Panc1 (cell line): Measurements from ENCODE around the gene RNASE9. TPM values are rescaled to one million over a fixed set of nuclear protein-coding genes. Genes with fewer than 3 reads are reported as not detected.

ENCODE experiments used
- ATAC-seq: fragments of 200-7000 bp; cut with Tn5 transposase; 2 replicates; pipeline ENCODE4 v1.9.1; 2020; ENCODE audit warnings: mild to moderate bottlenecking, moderate library complexity
- BruUV-seq: library from RNA; stranded (reverse); fragments of 400-500 nt; replicated peaks from 2 replicates; lab custom pipeline; 2021; lab: Mats Ljungman, UMichigan
- CTCF ChIA-PET: fragments of 300-600 bp; sonication (Branson Sonifier 250); formaldehyde crosslinking; loops from one replicate; lab custom pipeline; 2022; ENCODE audit warnings: antibody characterized with exemption; lab: Charles Lee
- POLR2A ChIA-PET: fragments of 300-600 bp; sonication (Branson Sonifier 250); formaldehyde crosslinking; loops from one replicate; lab custom pipeline; 2022; ENCODE audit warnings: antibody characterized with exemption; lab: Charles Lee
- DNase-seq: peaks from one replicate; pipeline ENCODE4 v3.0.0-alpha.2; 2010; ENCODE audit warnings: low read depth, low spot score
- H3K27ac ChIP-seq: 2 replicates; pipeline ENCODE4 v1.5.1; 2011; ENCODE audit warnings: mild to moderate bottlenecking, low read length, inconsistent platforms
- H3K27me3 ChIP-seq: fragments of 200-500 bp; sonication (Bioruptor generic); 2 replicates; pipeline ENCODE4 v1.6.0; 2014; ENCODE audit warnings: low read length, inconsistent platforms; ENCODE audit not compliant: control insufficient read depth, insufficient read depth
- H3K36me3 ChIP-seq: fragments of 200-500 bp; sonication (Bioruptor generic); 2 replicates; pipeline ENCODE4 v1.5.1; 2014; ENCODE audit warnings: inconsistent platforms, mild to moderate bottlenecking, low read length, moderate library complexity; ENCODE audit not compliant: control insufficient read depth, insufficient read depth
- H3K4me1 ChIP-seq: 2 replicates; pipeline ENCODE4 v1.5.1; 2011; ENCODE audit warnings: inconsistent platforms, mild to moderate bottlenecking, low read length, moderate library complexity; ENCODE audit not compliant: control insufficient read depth, insufficient read depth
- H3K4me3 ChIP-seq, 2 experiments: 2 replicates each; pipeline ENCODE4 v1.5.1; 2011 to 2012; ENCODE audit warnings: low read depth in 2 of 2, low read length in 2 of 2, mild to moderate bottlenecking in 2 of 2, inconsistent platforms in 1 of 2, moderate library complexity in 1 of 2
- H3K9me3 ChIP-seq: fragments of 200-500 bp; sonication (Bioruptor generic); 2 replicates; pipeline ENCODE4 v1.5.1; 2014; ENCODE audit warnings: low read depth, mild to moderate bottlenecking, inconsistent platforms, low read length, moderate library complexity; ENCODE audit not compliant: control insufficient read depth, insufficient read depth
- CTCF ChIP-seq: fragments of 450-650 bp; IDR thresholded peaks from 2 replicates; pipeline ENCODE4 v1.5.1; 2017; ENCODE audit warnings: mild to moderate bottlenecking
- POLR2AphosphoS5 ChIP-seq: IDR thresholded peaks from 2 replicates; pipeline ENCODE4 v1.6.1; 2012; ENCODE audit warnings: mild to moderate bottlenecking, low read depth, low read length, moderate library complexity
- REST ChIP-seq, 2 experiments: IDR thresholded peaks; 2 replicates each; pipeline ENCODE4 v1.6.1; 2011 to 2012; ENCODE audit warnings: low read depth in 2 of 2, control low read depth in 1 of 2, low read length in 1 of 2, mild to moderate bottlenecking in 1 of 2, moderate library complexity in 1 of 2; ENCODE audit not compliant: insufficient read depth in 1 of 2
- SIN3A ChIP-seq: IDR thresholded peaks from 2 replicates; pipeline ENCODE4 v1.6.1; 2012; ENCODE audit warnings: low read depth, mild to moderate bottlenecking, low read length, moderate library complexity, borderline replicate concordance; ENCODE audit not compliant: insufficient read depth
- TCF7L2 ChIP-seq: IDR thresholded peaks from 2 replicates; pipeline ENCODE4 v1.6.1; 2011; ENCODE audit warnings: mild to moderate bottlenecking, low read depth, low read length, inconsistent platforms
- in situ Hi-C: cut with HindIII; loops from 2 replicates; pipeline ENCODE4 v1.10.0; 2016; ENCODE audit warnings: low sequenced_read_pairs, low pct_unique_long_range_greater_than_20kb
- intact Hi-C: fragments of 100-400 bp; cut with micrococcal nuclease; formaldehyde crosslinking; loops from one replicate; pipeline ENCODE4 v1.10.0; 2022; ENCODE audit not compliant: unreplicated experiment
- total RNA-seq: library from RNA; stranded (reverse); gene quantifications from one replicate; pipeline ENCODE4 v1.2.1, GENCODE V29; 2021; ENCODE audit not compliant: unreplicated experiment

RNASE9 gene
- total RNA-seq, 1 experiment from 2014 or later: not detected

- no TSS peak for BruUV-seq
- in situ Hi-C loops (no loop called here), intact Hi-C loops (loop anchor here (5.0 kb wide), 3 partner anchors 75 to 280 kb away; no protein-coding TSS in a partner anchor)
- ATAC-seq (no peak), DNase-seq (no peak)
- Histone ChIP-seq H3K27ac (no peak overlapping the region), H3K36me3 (no peaks in the 10 kb centered on the region), H3K9me3 (no peaks in the 10 kb centered on the region), H3K4me1 (peaks cover 13% of the 10 kb centered on the region), H3K4me3 (no peak overlapping the region), H3K27me3 (no peaks in the 10 kb centered on the region)
- ChIA-PET CTCF (interaction anchor here (1.0 kb wide), 1 partner anchor 120 kb away, joined by 3 read pairs; no protein-coding TSS in a partner anchor), POLR2A (no interaction called here)
- TF ChIP-seq CTCF (no peak), REST (IDR thresholded peaks at IDR 0.05; ENCODE audit: insufficient read depth in 1 of 2, low read depth in 2 of 2, low read length in 1 of 2) (no peak), POLR2AphosphoS5 (no peak), TCF7L2 (no peak), SIN3A (no peak)
Observed at GRCh38 chr14:20607617-20608016, 46.8 kb upstream of the RNASE9 start.

- H3K4me1 ChIP-seq: peaks cover 8% of the 10 kb centered on the region
- no peak for TF ChIP-seq TCF7L2
- TF ChIP-seq POLR2AphosphoS5: no peak
- no peak for TF ChIP-seq REST (IDR thresholded peaks at IDR 0.05; ENCODE audit: insufficient read depth in 1 of 2, low read depth in 2 of 2, low read length in 1 of 2)
- no peak for TF ChIP-seq CTCF
- no peak for TF ChIP-seq SIN3A
- H3K36me3 ChIP-seq: no peaks in the 10 kb centered on the region
- H3K9me3 ChIP-seq: no peaks in the 10 kb centered on the region
- POLR2A ChIA-PET: no interaction called here
- no peak overlapping the region for H3K4me3 ChIP-seq
- intact Hi-C loops: loop anchor here (5.0 kb wide), 3 partner anchors 75 to 280 kb away; no protein-coding TSS in a partner anchor
- no peak for DNase-seq
- ATAC-seq: no peak
- H3K27me3 ChIP-seq: no peaks in the 10 kb centered on the region
- CTCF ChIA-PET: interaction anchor here (0.8 to 1.0 kb wide), 2 partner anchors 120 to 145 kb away, joined by 3 to 4 read pairs; no protein-coding TSS in a partner anchor
- no TSS peak for BruUV-seq
- no peak overlapping the region for H3K27ac ChIP-seq
- in situ Hi-C loops: no loop called here
Observed at GRCh38 chr14:20606902-20607242, 46.0 kb upstream of the RNASE9 start.
